CD8-positive, alpha-beta memory T cell (primary cell): ENCODE results near the gene AZIN2. TPM values are rescaled to one million over a fixed set of nuclear protein-coding genes. Genes with fewer than 3 reads are reported as not detected.

ENCODE experiments used
- CTCF ChIA-PET: fragments of 350-600 bp; sonication (Branson Sonifier 250); formaldehyde crosslinking; loops from one replicate; lab custom pipeline; 2021; ENCODE audit warnings: antibody characterized with exemption; lab: Charles Lee
- POLR2A ChIA-PET: fragments of 350-600 bp; sonication (Branson Sonifier 250); formaldehyde crosslinking; loops from one replicate; lab custom pipeline; 2021; ENCODE audit warnings: antibody characterized with exemption; lab: Charles Lee
- DNase-seq, 5 donors: peaks; one replicate each; pipeline versions ENCODE4 v3.0.0 to v3.0.0-alpha.2; 2020 to 2022; ENCODE audit warnings: mixed read lengths in 1 of 5
- H3K27ac ChIP-seq: one replicate; pipeline ENCODE4 v1.7.0; 2013; ENCODE audit warnings: low read depth, mild to moderate bottlenecking, low read length, moderate library complexity
- H3K27me3 ChIP-seq: 2 replicates; pipeline ENCODE4 v1.7.0; 2013; ENCODE audit warnings: low read length, mild to moderate bottlenecking; ENCODE audit not compliant: insufficient read depth, poor library complexity, severe bottlenecking
- H3K36me3 ChIP-seq: 2 replicates; pipeline ENCODE4 v1.7.0; 2013; ENCODE audit warnings: mild to moderate bottlenecking, low read length, moderate library complexity; ENCODE audit not compliant: insufficient read depth
- H3K4me1 ChIP-seq: 2 replicates; pipeline ENCODE4 v1.7.0; 2013; ENCODE audit warnings: mild to moderate bottlenecking, low read length, moderate library complexity; ENCODE audit not compliant: insufficient read depth
- H3K4me3 ChIP-seq: 2 replicates; pipeline ENCODE4 v1.7.0; 2013; ENCODE audit warnings: mild to moderate bottlenecking, low read length
- H3K9me3 ChIP-seq: 2 replicates; pipeline ENCODE4 v1.7.0; 2013; ENCODE audit warnings: mild to moderate bottlenecking, low read length
- H3K27ac Mint-ChIP-seq, 8 donors: one replicate each; pipeline ENCODE4 v1.8.0; 2020 to 2021; ENCODE audit warnings: mixed read lengths in 8 of 8, mild to moderate bottlenecking in 6 of 8, inconsistent platforms in 3 of 8, moderate library complexity in 3 of 8
- H3K27me3 Mint-ChIP-seq, 2 donors: one replicate each; pipeline ENCODE4 v1.8.0; 2020 to 2021; ENCODE audit warnings: mixed read lengths in 2 of 2, mild to moderate bottlenecking in 1 of 2, moderate library complexity in 1 of 2
- H3K36me3 Mint-ChIP-seq, 3 donors: one replicate each; pipeline ENCODE4 v1.8.0; 2020 to 2021; ENCODE audit warnings: mixed read lengths in 3 of 3, inconsistent platforms in 1 of 3, mild to moderate bottlenecking in 1 of 3
- H3K4me1 Mint-ChIP-seq, 3 donors: one replicate each; pipeline ENCODE4 v1.8.0; 2020 to 2021; ENCODE audit warnings: mixed read lengths in 3 of 3, inconsistent platforms in 1 of 3, mild to moderate bottlenecking in 1 of 3
- H3K4me3 Mint-ChIP-seq, 7 donors: one replicate each; pipeline ENCODE4 v1.8.0; 2020 to 2021; ENCODE audit warnings: mixed read lengths in 7 of 7, mild to moderate bottlenecking in 6 of 7, moderate library complexity in 4 of 7, inconsistent platforms in 2 of 7
- H3K9me3 Mint-ChIP-seq, 5 donors: one replicate each; pipeline ENCODE4 v1.8.0; 2020 to 2022; ENCODE audit warnings: mixed read lengths in 5 of 5, mild to moderate bottlenecking in 3 of 5, moderate library complexity in 2 of 5, inconsistent platforms in 1 of 5
- polyA plus RNA-seq: library from polyadenylated mRNA; unstranded; fragments of 300-500 nt; fragmentation: Illumina TruSeq; gene quantifications from one replicate; pipeline ENCODE4 v1.2.3, GENCODE V29; 2021
- total RNA-seq, 2 experiments: library from RNA; stranded (reverse); gene quantifications; one replicate each; pipeline ENCODE4 v1.2.3, GENCODE V29; 2021

The AZIN2 gene
- total RNA-seq = 1 to 10 TPM; 2.1 to 2.5 TPM
- polyA plus RNA-seq = 4.9 TPM

DNA sequence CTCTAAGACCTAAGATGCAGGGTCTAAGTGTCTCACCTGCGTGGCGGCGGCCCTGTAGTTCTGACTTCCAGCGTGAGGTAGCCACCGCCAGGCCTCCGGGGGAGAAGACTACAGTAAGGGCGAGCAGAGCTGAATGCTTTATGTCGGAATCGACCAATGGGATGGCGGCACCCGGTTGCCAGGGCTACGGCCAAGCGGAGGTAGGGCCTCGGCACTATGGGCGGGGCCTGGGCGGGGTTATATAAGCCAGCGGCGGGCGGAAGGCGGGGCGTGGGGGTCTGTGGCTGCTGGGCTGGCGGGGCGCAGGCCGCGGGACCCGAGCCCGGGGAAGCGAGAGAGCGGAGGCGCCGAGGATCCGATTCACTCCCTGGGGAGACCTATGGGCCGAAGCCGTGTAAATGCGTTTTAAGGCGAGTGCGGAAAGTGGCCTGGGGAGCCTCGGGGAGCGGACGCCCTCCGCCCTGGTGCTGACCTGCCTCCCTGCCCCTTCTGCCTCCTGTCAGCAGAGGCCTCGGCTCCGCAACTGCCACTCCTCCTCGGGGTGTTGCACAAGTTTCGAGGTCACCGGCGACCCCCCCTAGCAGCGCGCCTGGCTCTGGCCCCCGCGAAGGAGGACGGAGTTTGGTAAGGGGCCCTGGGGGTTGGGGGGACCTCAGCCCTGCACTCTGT lies at the start of gene AZIN2:
TSS of gene AZIN2 (plus strand) at position 269 of the 669 bp plus-strand sequence. CDS start 1,097 bp downstream, outside the sequence.
- Histone ChIP-seq H3K4me3 (peak within 1 kb of the TSS; percentile 71), H3K27ac (peak within 1 kb of the TSS; percentile 35), H3K4me1 (peaks cover 15% of the 10 kb centered on the region), H3K9me3 (no peaks in the 10 kb centered on the region), H3K36me3 (no peaks in the 10 kb centered on the region), H3K27me3 (no peaks in the 10 kb centered on the region)
- Mint-ChIP-seq H3K27ac (peak within 1 kb of the TSS; percentile 38 to 98 (median 84)), H3K4me3 (peak within 1 kb of the TSS; percentile 82 to 93 (median 87)), H3K4me1 (peaks cover 17 to 37% (median 28%) of the 10 kb centered on the region in 3 donors), H3K9me3 (no peaks in the 10 kb centered on the region), H3K27me3 (peaks cover 0 to 4% of the 10 kb centered on the region in 2 donors), H3K36me3 (peaks cover 0 to 3% (median 0%) of the 10 kb centered on the region in 3 donors)
- peak; percentile 93 to 99 (median 97) for DNase-seq
- POLR2A ChIA-PET = interaction anchor here (0.8 to 2.6 kb wide), 2 partner anchors 19 to 46 kb away, joined by 3 to 17 read pairs; no protein-coding TSS in a partner anchor
- CTCF ChIA-PET = interaction anchor here (0.8 to 1.8 kb wide), 5 partner anchors 14 to 148 kb away, joined by 3 to 11 read pairs (median 3); no protein-coding TSS in a partner anchor

DNA sequence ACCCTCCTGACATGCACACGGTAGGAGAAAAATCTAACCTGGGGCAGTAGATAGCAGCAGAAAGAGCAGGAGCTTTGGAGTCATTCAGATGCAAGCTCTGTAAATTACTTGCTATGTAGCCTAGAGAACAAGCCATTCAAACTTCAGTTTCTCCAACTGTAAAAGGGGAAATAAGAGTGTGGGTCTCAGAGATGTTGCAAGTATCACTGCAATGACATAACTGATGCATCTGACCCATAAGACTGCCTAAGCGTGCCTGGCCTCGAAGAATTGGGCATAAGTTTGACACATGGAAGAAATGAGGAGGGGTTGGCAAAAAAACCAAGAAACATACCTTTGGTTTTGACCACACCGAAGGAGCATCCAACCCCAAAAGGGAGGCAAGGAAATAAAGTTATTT lies 49.4 kb upstream of the AZIN2 start:
- ChIA-PET CTCF (no interaction called here), POLR2A (no interaction called here)
- peaks cover 60 to 81% (median 74%) of the 10 kb centered on the region in 3 donors for H3K4me1 Mint-ChIP-seq
- no peaks in the 10 kb centered on the region for H3K27me3 ChIP-seq
- H3K36me3 Mint-ChIP-seq = peaks cover 0 to 51% (median 6%) of the 10 kb centered on the region in 3 donors
- DNase-seq = no peak
- H3K9me3 ChIP-seq = no peaks in the 10 kb centered on the region
- H3K27ac ChIP-seq = no peak overlapping the region
- H3K4me1 ChIP-seq = peaks cover 38% of the 10 kb centered on the region
- H3K4me3 Mint-ChIP-seq = no peak overlapping the region
- H3K27ac Mint-ChIP-seq = peak overlapping the region in 1 of 8 donors; percentile 20
- peaks cover 14% of the 10 kb centered on the region for H3K36me3 ChIP-seq
- no peaks in the 10 kb centered on the region for H3K9me3 Mint-ChIP-seq
- H3K27me3 Mint-ChIP-seq = no peaks in the 10 kb centered on the region
- no peak overlapping the region for H3K4me3 ChIP-seq

DNA sequence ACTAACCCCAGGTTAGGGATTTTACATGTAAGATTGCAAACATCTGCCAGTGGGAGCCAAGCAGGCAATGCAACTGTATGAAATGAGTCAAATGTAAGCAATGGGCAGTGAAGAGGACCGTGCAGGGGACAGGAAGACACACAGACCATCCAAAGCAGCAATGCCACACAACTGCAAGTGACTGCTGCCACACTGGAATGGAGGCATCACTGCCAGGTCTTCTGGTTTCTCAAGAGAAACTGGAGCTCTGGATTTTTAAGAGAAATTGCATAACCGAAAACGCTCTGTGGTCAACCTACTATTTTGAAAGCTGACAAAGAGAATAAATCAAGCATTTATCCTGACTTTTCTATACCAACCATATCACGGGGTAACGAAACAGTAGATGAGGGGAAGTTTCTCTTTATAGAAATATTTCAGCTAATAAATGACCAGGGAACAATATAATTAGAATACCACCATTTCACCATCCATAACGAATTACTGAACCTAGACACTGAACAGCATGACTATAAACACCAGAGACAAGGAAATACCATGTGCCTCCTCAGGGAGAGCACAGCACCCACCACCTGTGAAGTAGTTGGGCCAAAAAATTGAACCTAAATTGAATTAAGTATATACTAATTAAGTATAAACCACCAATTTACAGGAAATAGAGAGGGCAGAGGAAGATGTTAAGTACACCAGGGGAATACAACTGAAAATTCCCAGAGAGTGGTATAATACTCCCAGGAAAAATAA lies 48.7 kb upstream of the AZIN2 start:
- H3K27ac ChIP-seq = no peak overlapping the region
- ChIA-PET CTCF (no interaction called here), POLR2A (interaction anchor here (0.6 kb wide), 1 partner anchor 313 kb away, joined by 3 read pairs; no protein-coding TSS in a partner anchor)
- no peaks in the 10 kb centered on the region for H3K27me3 ChIP-seq
- no peak for DNase-seq
- H3K4me3 Mint-ChIP-seq = peak overlapping the region in 2 of 7 donors; percentile 14 to 17
- no peak overlapping the region for H3K4me3 ChIP-seq
- no peaks in the 10 kb centered on the region for H3K9me3 ChIP-seq
- H3K4me1 Mint-ChIP-seq = peaks cover 66 to 85% (median 82%) of the 10 kb centered on the region in 3 donors
- H3K4me1 ChIP-seq = peaks cover 41% of the 10 kb centered on the region
- no peaks in the 10 kb centered on the region for H3K27me3 Mint-ChIP-seq
- H3K9me3 Mint-ChIP-seq = no peaks in the 10 kb centered on the region
- peak overlapping the region in 4 of 8 donors; percentile 2 to 39 (median 14) for H3K27ac Mint-ChIP-seq
- peaks cover 14% of the 10 kb centered on the region for H3K36me3 ChIP-seq
- peaks cover 0 to 52% (median 6%) of the 10 kb centered on the region in 3 donors for H3K36me3 Mint-ChIP-seq

DNA sequence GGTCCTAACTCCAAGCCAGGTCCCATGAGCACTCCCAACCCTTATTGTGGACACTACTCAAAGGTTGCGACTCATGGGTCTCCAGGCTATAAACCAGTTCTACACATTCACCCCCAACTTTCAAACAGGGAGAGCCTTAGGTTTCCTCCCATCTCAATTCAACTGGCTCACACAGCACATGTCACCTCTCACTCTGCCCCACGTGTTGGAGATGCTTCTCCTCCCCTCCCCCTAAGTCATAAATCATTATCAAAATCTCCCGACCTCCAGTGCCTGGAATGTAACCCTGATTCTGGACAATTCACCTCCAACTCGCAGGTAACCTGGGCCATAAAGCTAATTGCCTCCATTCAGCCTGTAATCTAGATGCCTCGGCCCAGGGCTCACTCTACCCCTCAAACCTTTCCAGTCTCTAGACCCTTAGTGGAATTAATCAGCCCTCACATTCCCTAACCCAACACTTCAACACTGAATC lies 44.9 kb upstream of the AZIN2 start:
- CTCF ChIA-PET = no interaction called here
- Histone ChIP-seq H3K36me3 (peaks cover 10% of the 10 kb centered on the region), H3K4me1 (peaks cover 42% of the 10 kb centered on the region), H3K27me3 (no peaks in the 10 kb centered on the region), H3K9me3 (no peaks in the 10 kb centered on the region), H3K4me3 (peak overlapping the region; percentile 95), H3K27ac (peak overlapping the region; percentile 91)
- POLR2A ChIA-PET = no interaction called here
- H3K36me3 Mint-ChIP-seq = peaks cover 0 to 25% (median 3%) of the 10 kb centered on the region in 3 donors
- no peak for DNase-seq
- no peaks in the 10 kb centered on the region for H3K27me3 Mint-ChIP-seq
- peak overlapping the region; percentile 92 to 99 (median 98) for H3K4me3 Mint-ChIP-seq
- peak overlapping the region; percentile 11 to 98 (median 96) for H3K27ac Mint-ChIP-seq
- no peaks in the 10 kb centered on the region for H3K9me3 Mint-ChIP-seq
- H3K4me1 Mint-ChIP-seq = peaks cover 45 to 57% (median 56%) of the 10 kb centered on the region in 3 donors

DNA sequence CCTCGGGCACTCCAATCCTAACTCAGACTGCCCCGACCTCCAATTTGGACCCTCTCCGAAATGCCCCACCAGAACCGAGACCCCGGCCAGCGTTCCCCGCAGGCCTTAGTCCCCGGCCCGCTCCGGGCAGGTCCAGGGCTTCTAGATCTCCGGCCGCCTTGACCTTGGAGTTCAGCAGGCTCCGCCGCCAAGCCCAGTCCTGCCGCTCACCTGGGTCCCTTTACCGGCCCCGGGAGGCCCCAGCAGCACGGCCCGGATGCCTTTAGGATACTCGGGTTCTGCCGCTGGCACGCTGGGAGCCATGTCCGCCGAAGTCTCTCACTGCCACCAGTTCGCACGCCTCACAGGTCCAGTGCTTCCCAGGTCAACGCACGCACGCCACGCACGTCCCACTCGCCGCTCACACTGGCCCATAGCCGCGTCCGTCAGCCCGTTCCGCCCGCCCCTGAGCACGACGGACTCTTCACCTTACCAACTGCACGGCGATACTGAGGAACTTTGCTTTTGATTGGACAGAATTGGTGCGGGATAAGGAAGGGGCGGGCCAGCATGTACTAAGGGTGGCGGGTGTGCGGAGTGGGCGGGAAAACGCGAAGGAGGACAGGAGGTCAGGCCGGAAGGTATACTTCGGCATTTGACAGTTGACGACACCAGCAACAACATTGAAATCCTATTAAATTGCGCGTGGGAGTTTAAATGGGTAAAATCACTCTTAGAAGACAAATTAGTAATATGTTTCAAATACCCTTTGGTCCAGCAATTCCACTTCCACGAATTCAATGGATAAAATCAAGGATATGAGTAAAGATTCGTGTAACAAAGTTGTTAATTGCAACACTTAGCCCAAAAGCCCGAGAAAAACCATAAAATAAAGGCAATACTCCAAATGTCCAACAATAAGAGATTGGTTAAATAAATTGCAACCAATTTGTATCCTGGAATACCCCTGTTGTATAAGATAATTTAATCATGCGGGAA lies 44.1 kb upstream of the AZIN2 start, which contains the start of gene AK2:
TSS of gene AK2 (minus strand) at position 358 of the 978 bp plus-strand sequence. CDS start at position 303, 55 bp downstream.
- H3K9me3 Mint-ChIP-seq = no peaks in the 10 kb centered on the region
- H3K27me3 ChIP-seq = no peaks in the 10 kb centered on the region
- H3K36me3 ChIP-seq = peaks cover 4% of the 10 kb centered on the region
- peaks cover 0 to 19% (median 2%) of the 10 kb centered on the region in 3 donors for H3K36me3 Mint-ChIP-seq
- H3K27me3 Mint-ChIP-seq = no peaks in the 10 kb centered on the region
- H3K27ac Mint-ChIP-seq = peak within 1 kb of the TSS; percentile 13 to 98 (median 96)
- H3K4me3 ChIP-seq = peak within 1 kb of the TSS; percentile 95
- DNase-seq = peak; percentile 75 to 89 (median 86)
- H3K4me3 Mint-ChIP-seq = peak within 1 kb of the TSS; percentile 92 to 99 (median 98)
- CTCF ChIA-PET = no interaction called here
- H3K4me1 ChIP-seq = peaks cover 36% of the 10 kb centered on the region
- peaks cover 40 to 50% (median 49%) of the 10 kb centered on the region in 3 donors for H3K4me1 Mint-ChIP-seq
- no peaks in the 10 kb centered on the region for H3K9me3 ChIP-seq
- POLR2A ChIA-PET = no interaction called here
- H3K27ac ChIP-seq = peak within 1 kb of the TSS; percentile 91

- H3K9me3 ChIP-seq = no peaks in the 10 kb centered on the region
- H3K9me3 Mint-ChIP-seq = no peaks in the 10 kb centered on the region
- H3K4me3 Mint-ChIP-seq = peak overlapping the region in 1 of 7 donors; percentile 43
- peaks cover 19% of the 10 kb centered on the region for H3K4me1 ChIP-seq
- no peak overlapping the region for H3K27ac ChIP-seq
- H3K27me3 Mint-ChIP-seq = no peaks in the 10 kb centered on the region
- POLR2A ChIA-PET = no interaction called here
- H3K27me3 ChIP-seq = no peaks in the 10 kb centered on the region
- H3K36me3 Mint-ChIP-seq = peaks cover 0 to 8% (median 0%) of the 10 kb centered on the region in 3 donors
- DNase-seq = no peak
- CTCF ChIA-PET = no interaction called here
- H3K27ac Mint-ChIP-seq = peak overlapping the region in 1 of 8 donors; percentile 68
- no peak overlapping the region for H3K4me3 ChIP-seq
- H3K36me3 ChIP-seq = no peaks in the 10 kb centered on the region
- peaks cover 21 to 31% (median 28%) of the 10 kb centered on the region in 3 donors for H3K4me1 Mint-ChIP-seq
These were observed 41.1 kb upstream of the AZIN2 start for GRCh38 chr1:33039840-33040239.

DNA sequence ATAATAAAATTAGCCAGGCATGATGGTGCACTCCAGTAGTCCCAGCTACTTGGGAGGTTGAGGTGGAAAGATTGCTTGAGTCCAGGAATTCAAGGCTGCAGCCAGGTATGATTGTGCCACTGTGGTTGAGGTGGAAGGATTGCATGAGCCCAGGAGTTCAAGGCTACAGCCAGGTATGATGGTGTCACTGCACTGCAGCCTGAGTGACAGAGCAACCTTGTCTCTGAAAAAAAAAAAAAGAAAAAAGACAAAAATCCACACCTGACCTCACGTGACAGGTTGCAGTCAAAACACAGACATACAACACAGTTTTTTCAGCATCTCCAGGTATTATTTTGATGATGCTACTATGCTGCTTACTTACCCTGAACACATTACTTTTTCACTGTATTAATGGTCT lies 39.9 kb upstream of the AZIN2 start:
- Mint-ChIP-seq H3K9me3 (no peaks in the 10 kb centered on the region), H3K27me3 (no peaks in the 10 kb centered on the region), H3K36me3 (peaks cover 0 to 7% (median 0%) of the 10 kb centered on the region in 3 donors), H3K27ac (no peak overlapping the region), H3K4me3 (no peak overlapping the region), H3K4me1 (peaks cover 16 to 29% (median 26%) of the 10 kb centered on the region in 3 donors)
- POLR2A ChIA-PET = no interaction called here
- Histone ChIP-seq H3K27me3 (no peaks in the 10 kb centered on the region), H3K9me3 (no peaks in the 10 kb centered on the region), H3K4me1 (peaks cover 12% of the 10 kb centered on the region), H3K4me3 (no peak overlapping the region), H3K27ac (no peak overlapping the region), H3K36me3 (no peaks in the 10 kb centered on the region)
- CTCF ChIA-PET = no interaction called here
- no peak for DNase-seq
